Fibroblast of pulmonary artery (primary cell): ENCODE measurements around the gene CMTM4.

Experiments used
- DNase-seq: peaks from one replicate; pipeline ENCODE4 v3.0.0-alpha.2; 2010; ENCODE audit warnings: low read depth
- H3K4me3 ChIP-seq: replicated peaks from 2 replicates; pipeline ENCODE4 v1.5.1; 2011; ENCODE audit warnings: low read depth, mild to moderate bottlenecking, control low read depth, low read length, moderate library complexity
- CTCF ChIP-seq: IDR thresholded peaks from 2 replicates; pipeline ENCODE4 v1.5.1; 2011; ENCODE audit warnings: mild to moderate bottlenecking, control low read depth, low read length, inconsistent platforms; ENCODE audit errors: missing control alignments

Gene CMTM4

GRCh38 chr16:66649167-66649566, 47.4 kb downstream of the CMTM4 start:
- no peak for TF ChIP-seq CTCF
- H3K4me3 ChIP-seq = no peak overlapping the region
- DNase-seq = no peak

GRCh38 chr16:66647866-66648265, 48.7 kb downstream of the CMTM4 start:
- no peak overlapping the region for H3K4me3 ChIP-seq
- no peak for TF ChIP-seq CTCF
- no peak for DNase-seq

DNA sequence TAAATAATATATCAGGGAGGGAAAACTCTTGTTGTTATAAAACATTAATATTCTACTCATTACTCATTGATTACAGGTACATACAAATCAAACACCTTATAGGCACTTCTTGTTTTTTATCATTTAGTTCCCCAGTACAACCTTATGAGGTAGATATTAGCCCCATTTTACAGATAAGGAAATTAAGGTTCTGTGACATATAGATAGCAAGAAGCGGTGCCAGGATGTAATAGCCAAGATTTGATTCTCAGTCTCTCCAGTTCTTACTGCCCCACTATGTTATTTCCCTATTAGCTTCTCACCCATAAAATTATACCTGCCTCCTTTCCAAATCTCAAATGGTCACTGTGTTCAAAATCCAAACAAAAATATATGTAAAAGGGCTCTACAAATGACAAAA, 55.2 kb downstream of the CMTM4 start:
- H3K4me3 ChIP-seq = no peak overlapping the region
- no peak for TF ChIP-seq CTCF
- DNase-seq = no peak

DNA sequence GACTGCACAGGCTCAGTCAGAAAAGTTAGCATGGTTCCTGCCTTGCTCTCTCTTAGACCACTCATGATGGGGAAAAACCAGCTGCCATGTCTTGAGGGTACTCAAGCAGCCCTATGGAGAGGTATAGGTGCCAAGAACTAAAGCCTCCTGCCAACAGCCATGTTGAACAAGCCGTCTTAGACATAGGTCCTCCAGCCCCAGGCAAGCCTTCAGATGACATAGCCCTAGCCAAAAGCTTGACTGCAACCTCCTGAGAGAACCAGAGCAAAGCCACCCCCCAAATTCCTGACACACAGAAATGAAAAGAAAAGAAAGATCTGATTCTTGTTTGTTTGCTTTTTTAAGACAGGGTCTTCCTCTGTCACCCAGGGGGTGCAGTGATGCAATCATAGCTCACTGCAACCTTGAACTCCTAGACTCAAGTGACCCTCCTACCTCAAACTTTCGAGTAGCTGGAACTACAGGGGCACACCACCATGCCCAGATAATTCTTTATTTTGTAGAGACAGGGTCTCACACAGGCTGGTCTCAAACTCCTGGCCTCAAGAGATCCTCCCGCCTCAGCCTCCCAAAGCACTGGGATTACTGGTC, 55.7 kb downstream of the CMTM4 start:
- no peak overlapping the region for H3K4me3 ChIP-seq
- no peak for TF ChIP-seq CTCF
- no peak for DNase-seq

DNA sequence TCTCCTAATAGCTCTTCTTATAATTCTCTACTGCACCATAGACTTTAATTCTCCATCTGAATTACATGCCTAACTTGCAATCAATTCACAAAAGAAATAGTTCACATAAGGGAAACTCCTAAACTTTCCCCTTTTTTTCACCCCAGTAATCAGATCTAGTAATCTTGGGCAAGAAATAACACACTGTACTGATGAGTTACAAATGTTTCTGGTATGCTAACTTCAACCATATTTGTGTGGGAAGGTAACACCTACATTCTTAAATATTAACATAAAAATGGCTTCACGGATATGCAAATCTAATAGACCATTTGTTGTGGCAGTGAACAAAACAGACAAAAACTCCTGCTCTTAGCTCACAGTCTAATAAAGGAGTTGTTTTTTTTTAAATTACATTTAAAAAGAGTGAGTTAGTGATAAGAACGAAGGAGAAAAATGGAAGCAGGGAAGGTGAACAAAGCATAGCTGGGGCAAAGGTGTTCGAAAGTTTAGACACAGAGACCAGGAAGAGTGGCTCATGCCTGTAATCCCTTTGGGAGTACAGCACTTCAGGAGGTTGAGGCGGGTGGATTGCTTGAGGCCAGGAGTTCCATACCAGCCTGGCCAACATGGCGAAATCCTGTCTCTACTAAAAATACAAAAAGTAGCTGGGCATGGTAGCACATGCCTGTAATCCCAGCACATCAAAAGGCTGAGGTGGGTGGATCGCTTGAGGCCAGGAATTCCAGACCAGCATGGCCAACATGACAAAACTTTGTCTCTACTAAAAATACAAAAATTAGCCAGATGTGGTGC, 57.3 kb downstream of the CMTM4 start:
- DNase-seq = peak; percentile 36
- H3K4me3 ChIP-seq = no peak overlapping the region
- TF ChIP-seq CTCF = no peak

DNA sequence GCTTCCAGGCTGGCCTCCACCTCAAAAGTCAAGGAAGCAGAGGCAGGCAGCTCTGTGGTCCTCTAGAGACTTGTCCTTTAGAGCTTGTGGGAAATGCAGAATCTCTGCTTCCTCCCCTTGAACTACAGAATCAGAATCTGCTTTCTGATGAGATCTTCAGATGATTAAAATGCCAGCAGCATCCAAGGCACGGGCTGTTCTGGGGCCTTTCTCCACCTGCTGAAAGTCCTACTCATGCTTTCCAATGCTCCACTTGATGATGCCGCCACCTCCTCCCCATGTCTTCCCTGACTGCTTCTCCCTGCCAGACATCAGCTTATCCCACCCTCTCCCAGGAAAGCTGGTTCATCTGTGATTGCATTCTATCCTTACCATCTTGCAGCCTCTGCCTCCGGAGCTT, 58.7 kb downstream of the CMTM4 start:
- H3K4me3 ChIP-seq = no peak overlapping the region
- no peak for TF ChIP-seq CTCF
- no peak for DNase-seq

- no peak for DNase-seq
- TF ChIP-seq CTCF = no peak
Observed at GRCh38 chr16:66636199-66636598, 60.3 kb downstream of the CMTM4 start.

More at GRCh38 chr16:66636199-66636598, 60.3 kb downstream of the CMTM4 start:
- no peak overlapping the region for H3K4me3 ChIP-seq
